HG02840 (cell line): ENCODE measurements around the gene MYBPHL.
"Not testable (repeated sequence)": the region's sequence is repeated elsewhere in the genome, so short reads cannot be mapped to it uniquely, and the experiment has no call there.

ENCODE experiments used
- ATAC-seq: cut with Tn5 transposase; IDR thresholded peaks from one replicate; pipeline ENCODE4 v1.9.1; 2021; ENCODE audit warnings: mild to moderate bottlenecking, moderate library complexity, moderate number of reproducible peaks; ENCODE audit not compliant: unreplicated experiment, low FRiP score

The MYBPHL gene

GRCh38 chr1:109307274-109308021, 637 bp upstream of the MYBPHL start:
- ATAC-seq, result no peak

DNA sequence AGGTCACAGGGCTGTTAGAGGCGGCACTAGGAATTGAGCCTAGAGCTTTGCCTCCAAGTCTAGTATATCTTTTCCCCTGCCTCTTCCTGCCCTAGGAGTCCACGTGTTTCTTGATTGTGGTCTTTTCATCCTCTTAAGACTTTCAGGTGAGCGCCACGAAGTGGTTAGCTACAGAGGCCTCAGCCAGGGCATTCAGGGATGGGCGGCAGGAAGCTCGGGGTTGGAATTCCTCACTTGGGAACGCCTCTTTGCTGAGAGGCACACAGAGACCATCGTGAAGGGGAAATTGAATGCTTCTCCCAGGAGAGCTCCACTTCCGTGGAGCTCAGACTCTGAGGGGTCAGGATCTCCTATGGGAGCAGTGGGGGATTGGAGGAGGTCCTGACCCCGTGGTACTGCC, 820 bp downstream of the MYBPHL start:
- not testable (repeated sequence) for ATAC-seq

DNA sequence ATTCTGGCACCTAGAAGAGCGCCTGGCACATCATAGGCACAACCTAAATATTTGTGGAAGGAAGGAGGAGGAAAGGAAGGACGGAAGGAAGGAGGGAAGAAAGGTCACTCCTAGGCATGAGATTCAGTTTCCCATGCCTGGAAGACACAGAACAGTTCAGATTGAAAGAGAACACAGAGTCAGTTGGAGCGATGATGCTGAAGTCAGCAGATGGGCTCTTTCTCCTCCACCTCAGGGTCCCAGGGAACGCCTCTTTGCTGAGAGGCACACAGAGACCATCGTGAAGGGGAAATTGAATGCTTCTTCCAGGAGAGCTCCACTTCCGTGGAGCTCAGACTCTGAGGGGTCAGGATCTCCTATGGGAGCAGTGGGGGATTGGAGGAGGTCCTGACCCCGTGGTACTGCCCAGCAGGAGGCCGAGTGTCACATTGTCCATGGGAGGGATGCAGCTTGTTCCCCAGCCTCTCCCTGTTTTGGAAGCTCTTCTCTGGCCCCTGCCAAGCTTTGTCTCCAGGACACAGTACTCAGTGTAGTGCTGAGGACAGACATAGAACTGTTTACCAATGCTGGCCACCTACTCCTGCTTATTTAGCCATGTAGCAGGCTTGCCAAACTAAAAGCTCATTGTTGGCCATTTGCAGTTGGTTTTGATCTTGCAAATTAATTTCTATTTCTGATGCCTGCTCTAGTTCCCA, 2.4 kb downstream of the MYBPHL start:
- no peak for ATAC-seq

GRCh38 chr1:109301874-109302273, 4.9 kb downstream of the MYBPHL start:
- no peak for ATAC-seq

GRCh38 chr1:109300650-109301151, 6.1 kb downstream of the MYBPHL start:
- ATAC-seq, result no peak

- ATAC-seq, result no peak
Measured at GRCh38 chr1:109299558-109300343, 7.1 kb downstream of the MYBPHL start.

- no peak for ATAC-seq
Measured at GRCh38 chr1:109298666-109299557, 7.9 kb downstream of the MYBPHL start.

- no peak for ATAC-seq
Measured at GRCh38 chr1:109296782-109297181, 10.0 kb downstream of the MYBPHL start.

- no peak for ATAC-seq
Measured at GRCh38 chr1:109295712-109296415, 10.9 kb downstream of the MYBPHL start.

DNA sequence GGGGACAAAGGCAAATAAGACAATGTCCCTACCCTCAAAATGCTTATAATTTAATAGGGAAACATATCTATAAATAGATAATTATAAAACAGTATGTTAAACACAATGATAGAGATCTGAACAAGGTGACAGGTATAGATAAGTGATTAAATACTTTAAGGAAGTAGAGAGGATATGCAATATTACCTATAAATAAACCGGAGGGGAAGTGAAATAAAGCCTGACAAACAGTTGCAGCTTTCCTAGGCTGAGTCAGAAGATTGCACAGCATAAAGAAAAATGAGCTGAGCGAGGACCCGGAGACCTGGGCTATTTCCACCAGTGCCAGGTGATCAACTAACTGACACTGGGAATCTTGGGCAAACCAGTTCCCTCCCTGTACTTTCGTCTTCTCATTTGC, 12.3 kb downstream of the MYBPHL start:
- no peak for ATAC-seq

- no peak for ATAC-seq
Measured at GRCh38 chr1:109293026-109293425, 13.8 kb downstream of the MYBPHL start.

GRCh38 chr1:109292364-109292763, 14.4 kb downstream of the MYBPHL start:
- no peak for ATAC-seq

GRCh38 chr1:109290998-109291397, 15.8 kb downstream of the MYBPHL start:
- ATAC-seq, result no peak

DNA sequence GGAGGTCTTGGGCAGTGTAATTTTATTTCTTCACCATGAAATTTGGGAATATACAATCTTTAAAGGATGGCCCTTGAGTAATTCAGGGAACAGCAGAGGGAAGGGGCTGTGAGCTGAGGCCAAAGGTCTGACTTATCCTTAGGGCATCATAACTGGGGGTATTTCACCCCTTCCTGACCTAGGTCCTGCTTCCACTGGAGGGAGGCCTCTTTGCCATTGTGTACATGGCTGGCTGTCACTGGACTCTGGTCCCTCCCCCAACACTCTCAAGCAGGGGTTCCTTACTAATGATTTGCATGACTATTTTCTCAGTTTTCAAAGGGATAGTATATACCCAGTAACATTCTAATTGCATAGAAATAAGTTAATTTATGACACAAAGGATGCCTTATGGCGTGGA, 16.7 kb downstream of the MYBPHL start:
- ATAC-seq, result no peak

DNA sequence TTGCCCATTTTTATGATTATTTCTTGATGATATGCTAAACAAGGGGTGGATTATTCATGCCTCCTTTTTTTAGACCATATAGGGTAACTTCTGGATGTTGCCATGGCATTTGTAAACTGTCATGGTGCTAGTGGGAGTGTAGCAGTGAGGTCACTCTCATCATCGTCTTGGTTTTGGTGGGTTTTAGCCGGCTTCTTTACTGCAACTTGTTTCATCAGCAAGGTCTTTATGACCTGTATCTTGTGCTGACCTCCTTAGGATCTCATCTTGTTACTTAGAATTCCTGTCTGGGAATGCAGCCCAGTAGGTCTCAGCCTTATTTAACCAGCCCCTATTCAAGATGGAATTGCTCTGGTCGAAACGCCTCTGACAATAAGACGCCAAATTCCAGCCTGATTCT, 20.0 kb downstream of the MYBPHL start:
- ATAC-seq, result not testable (repeated sequence)

DNA sequence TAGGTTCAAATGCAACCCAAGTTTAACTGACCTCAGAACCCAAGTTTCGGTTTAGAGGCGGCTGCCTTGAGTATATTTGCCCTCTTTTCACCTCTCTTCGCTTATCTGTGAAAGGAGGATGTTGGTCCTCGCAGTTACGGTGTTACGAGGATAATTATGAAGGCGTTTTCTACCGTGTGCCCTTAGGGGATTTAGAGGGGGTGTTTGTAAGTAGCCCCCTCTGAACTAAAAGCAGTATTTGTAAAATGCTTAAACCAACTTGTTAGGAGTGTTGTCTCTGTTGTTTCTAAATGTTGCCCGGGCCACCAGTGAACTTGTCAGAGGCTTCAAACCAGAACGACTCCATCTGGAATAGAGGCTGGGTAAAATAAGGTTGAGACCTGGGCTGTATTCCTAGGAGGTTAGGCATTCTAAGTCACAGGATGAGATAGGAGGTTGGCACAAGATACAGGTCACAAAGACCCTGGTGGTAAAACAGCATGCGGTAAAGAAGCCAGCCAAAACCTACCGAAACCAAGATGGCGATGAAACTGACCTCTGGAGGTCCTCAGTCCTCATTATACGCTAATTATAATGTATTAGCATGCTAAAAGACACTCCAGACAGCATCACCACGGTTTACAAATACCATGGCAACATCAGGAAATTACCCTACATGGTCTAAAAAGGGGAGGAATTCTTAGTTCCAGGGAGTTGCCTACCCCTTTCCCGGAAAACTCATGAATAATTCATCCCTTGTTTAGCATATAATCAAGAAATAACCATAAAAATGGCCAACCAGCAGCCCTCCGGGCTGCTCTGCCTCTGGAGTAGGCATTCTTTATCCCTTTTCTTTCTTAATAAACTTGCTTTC, 22.8 kb downstream of the MYBPHL start:
- ATAC-seq, result no peak

DNA sequence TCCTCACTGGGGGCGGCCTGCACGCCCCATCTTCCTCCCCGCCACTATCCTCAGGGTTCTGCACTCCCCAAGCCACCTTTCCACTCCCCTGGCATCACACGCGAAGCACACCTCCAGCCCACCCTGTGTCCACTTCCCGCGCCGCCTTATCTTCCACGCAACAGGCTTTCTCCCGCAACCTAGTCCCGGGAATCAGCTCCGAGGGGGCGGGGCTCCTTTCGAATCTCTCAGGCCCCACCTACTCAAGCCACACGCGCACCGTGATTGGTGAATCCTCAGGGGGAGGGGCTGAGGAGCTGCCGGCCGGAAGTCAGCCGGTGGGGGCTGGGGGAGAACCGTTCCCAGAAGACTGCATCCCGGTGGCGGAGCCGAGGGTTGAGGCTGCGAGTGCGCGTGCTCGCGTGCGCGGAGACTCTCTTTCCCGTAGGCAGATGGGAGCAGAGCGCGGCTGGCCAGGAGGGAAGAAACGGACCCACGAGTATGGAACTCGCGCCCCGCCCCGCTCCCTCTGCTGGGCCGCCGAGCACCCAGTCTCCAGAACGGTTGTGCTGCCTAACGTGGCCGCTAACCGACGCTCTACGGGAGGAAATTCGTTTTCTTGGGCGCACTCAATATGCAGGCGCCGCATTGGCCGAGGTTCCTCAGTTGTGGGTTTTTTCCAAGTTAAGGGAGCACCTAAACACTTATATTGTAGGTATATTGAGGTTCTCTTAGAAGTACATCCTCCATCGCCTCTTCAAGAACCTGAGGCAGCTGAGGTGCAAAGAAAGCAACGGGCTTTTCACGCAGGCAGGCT, 23.7 kb downstream of the MYBPHL start, which contains the start of gene PSRC1:
PSRC1 (minus strand) TSS at position 194 of the 796 bp plus-strand sequence.
- peak; percentile 93 for ATAC-seq

- ATAC-seq, result no peak
Measured at GRCh38 chr1:109282497-109282951, 24.3 kb downstream of the MYBPHL start.
